Skin epidermis (tissue), 12 donors: ENCODE results near the gene RNF145.

Experiments
- H3K27ac ChIP-seq, 21 experiments: fragments of 200-600 bp; sonication (generic) in 11 of 21; one replicate each; pipeline ENCODE4 v1.5.0; 2020; ENCODE audit warnings: mild to moderate bottlenecking in 3 of 21, inconsistent platforms in 2 of 21, moderate library complexity in 2 of 21
- H3K4me3 ChIP-seq, 7 experiments: fragments of 200-600 bp; sonication (generic) in 2 of 7; one replicate each; pipeline ENCODE4 v1.5.0; 2020; ENCODE audit warnings: inconsistent platforms in 2 of 7, mild to moderate bottlenecking in 2 of 7, moderate library complexity in 1 of 7

RNF145 gene

DNA sequence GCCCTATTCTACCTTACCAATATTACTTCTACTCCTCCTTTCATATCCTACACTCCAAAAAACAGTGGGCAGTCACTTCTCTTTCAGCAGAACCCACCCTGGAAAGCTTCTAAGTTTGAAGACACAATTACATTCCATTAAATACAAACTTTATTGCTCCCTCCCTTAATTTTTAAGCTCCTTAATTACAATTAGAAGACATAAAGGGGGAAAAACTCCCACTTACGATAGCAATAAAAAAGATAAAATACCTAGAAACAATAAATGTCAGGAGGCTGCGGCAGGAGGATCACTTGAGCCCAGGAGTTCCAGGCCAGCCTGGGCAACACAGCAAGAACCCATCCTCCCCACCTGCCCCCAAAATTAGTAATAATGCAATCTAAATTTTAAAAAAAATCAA lies 9.6 kb downstream of the RNF145 start:
- no peak overlapping the region for H3K4me3 ChIP-seq
- no peak overlapping the region for H3K27ac ChIP-seq

DNA sequence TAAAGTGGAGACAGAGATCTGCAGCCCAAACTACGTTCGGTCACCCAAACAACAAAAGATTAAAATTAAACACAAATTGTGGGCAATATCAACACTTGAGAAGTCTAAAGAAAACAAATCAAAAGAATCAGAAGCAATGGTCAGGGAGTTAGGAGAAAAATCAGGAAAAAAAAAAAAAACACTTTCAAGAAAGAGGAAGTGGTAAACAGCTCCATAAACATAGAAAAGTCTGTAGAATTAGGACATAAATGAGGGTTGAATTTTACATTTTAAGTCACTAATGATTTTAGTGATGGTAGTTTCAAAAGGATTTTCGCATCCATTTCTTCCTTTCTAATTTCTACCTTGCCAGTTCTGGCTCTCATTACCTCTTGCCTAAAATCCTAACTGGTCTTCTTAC lies 10.1 kb downstream of the RNF145 start:
- peak overlapping the region in 2 of 21 experiments; percentile 11 to 38 for H3K27ac ChIP-seq
- H3K4me3 ChIP-seq: no peak overlapping the region

DNA sequence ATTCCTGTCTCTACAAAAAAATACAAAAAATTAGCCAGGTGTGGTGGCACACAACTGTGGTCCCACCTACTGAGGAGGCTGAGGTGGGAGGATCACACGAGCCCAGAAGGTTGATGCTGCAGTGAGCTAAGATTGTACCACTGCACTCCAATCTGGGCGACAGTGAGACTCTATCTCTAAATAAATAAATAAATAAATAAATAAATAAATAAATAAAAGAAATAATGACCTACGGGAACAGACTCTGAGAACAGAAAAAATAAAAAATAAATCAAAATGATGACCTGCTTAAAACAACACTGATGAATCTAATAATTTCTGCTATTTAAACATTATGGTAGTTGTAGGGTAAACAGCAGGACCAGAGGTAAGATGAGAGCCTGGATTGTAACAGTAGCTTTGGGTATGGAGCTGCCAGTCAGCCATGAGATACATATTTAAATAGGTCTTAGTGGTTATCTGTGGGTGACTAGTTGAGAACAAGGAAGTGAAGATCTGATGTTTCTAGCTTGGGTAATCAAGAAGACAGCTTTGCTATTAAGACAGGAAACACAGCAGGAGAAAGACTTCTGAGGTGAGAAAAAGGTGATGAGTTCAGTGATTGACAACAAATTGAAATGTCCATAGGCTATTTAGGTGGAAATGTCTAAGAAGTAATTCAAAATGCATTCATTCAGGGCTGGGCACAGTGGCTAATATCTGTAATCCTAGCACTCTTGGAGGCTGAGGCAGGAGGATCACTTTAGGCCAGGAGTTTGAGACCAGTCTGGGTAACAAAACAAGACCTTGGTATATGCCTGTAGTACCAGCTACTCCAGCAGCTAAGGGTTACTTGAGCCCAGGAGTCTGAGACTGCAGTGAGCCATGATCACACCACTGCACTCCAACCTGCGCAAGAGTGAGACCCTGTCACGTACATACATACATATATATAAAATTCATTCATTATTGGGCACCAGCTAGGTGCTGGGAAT lies 11.0 kb downstream of the RNF145 start:
- no peak overlapping the region for H3K4me3 ChIP-seq
- H3K27ac ChIP-seq: peak overlapping the region in 3 of 21 experiments; percentile 11 to 38 (median 17)

DNA sequence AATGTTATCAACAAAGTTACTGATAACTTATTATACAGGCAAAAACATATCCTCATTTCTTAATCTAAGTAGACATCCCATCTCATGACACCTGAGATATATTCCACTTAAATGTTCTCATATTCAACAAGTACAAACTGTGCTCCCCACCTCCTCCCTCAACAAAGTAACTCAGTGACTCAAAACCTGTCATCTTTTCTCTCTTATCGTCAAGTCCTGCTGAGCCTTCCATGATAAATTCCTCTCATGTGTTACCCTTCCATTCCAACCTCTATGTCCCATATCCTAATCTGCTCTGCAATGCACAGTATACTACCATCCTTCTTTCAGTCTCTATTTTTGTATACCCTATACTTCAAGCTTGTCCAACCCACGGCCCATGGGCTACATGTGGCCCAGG lies 13.6 kb downstream of the RNF145 start:
- Histone ChIP-seq H3K4me3 (no peak overlapping the region), H3K27ac (no peak overlapping the region)

DNA sequence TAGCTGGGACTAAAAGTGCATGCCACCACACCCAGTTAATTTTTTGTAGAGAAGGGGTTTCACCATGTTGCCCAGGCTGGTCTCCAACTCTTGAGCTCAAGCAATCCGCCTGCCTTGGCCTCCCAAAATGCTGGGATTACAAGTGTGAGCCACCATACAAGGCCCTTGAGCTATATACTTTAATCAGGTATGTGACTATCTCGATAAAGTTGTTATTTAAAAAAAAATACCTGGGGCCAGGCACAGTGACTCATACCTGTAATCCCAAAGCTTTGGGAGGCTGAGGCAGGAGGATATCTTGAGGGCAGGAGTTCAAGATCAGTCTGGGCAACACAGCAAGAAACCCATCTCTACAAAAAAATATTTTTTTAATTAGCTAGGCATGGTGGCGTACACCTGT lies 19.2 kb downstream of the RNF145 start:
- Histone ChIP-seq H3K4me3 (no peak overlapping the region), H3K27ac (no peak overlapping the region)

DNA sequence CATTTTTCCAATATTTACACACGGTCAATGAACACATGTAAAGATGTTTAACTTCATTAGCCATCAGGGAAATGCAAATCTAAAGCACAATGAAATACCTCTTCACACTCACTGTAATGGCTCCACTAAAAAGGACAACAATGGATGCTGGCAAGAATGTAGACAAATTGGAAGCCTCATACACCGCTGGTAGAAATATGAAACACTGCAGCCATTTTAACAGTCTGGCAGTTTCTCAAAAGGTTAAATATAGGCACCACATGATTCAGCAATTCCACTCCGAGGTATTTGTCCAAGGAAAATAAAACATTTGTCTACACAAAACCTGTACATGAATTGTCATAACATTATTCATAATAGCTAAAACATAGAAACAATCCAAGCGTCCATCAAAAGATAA lies 20.0 kb downstream of the RNF145 start:
- no peak overlapping the region for H3K4me3 ChIP-seq
- no peak overlapping the region for H3K27ac ChIP-seq

DNA sequence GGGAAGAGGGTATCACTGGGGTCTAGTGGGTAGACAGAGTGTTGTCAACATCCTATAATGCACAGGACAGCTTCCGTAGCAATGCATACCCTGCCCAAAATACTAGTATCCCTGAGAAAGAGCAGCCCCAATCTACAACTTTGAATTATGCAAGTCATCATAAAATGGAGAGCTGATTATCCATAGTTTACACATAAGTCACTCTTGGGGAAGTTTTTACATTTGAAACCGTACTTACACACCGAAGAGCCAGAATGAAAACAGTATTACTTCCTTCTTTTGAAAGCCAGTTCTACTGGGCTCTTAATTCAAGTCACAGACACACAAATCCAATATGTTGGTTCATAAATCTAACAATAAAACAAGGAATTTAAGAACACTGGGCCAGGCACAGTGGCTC lies 21.6 kb downstream of the RNF145 start:
- no peak overlapping the region for H3K27ac ChIP-seq
- H3K4me3 ChIP-seq: no peak overlapping the region

- Histone ChIP-seq H3K27ac (peak overlapping the region in 4 of 21 experiments; percentile 21 to 79 (median 38)), H3K4me3 (no peak overlapping the region)
Observed at GRCh38 chr5:159186319-159186718, 23.0 kb downstream of the RNF145 start.

- Histone ChIP-seq H3K4me3 (no peak overlapping the region), H3K27ac (peak overlapping the region in 5 of 21 experiments; percentile 10 to 79 (median 51))
Observed at GRCh38 chr5:159185773-159186172, 23.6 kb downstream of the RNF145 start.

GRCh38 chr5:159184858-159185381 lies 24.4 kb downstream of the RNF145 start:
- Histone ChIP-seq H3K27ac (peak overlapping the region in 12 of 21 experiments; percentile 9 to 79 (median 46)), H3K4me3 (no peak overlapping the region)

DNA sequence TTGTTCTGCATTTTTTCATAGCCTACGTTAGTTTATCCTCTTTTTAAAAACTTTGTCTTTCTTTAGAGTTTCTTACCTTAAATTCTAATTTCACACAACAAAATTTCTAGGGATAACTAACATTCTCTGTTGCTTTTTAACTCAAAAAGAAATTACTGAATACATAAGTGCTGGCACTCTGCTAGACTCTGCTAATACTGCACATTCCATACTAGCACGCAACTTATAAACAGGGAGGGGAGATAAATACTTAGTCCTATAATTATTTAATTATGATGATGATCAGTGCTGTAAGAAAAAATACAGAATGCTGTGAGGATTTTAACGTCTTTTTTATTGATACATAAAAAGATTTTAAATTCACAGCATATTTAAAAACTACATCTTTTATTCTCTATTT lies 25.1 kb downstream of the RNF145 start:
- H3K27ac ChIP-seq: peak overlapping the region in 7 of 21 experiments; percentile 10 to 81 (median 59)
- H3K4me3 ChIP-seq: no peak overlapping the region

GRCh38 chr5:159183247-159183646 lies 26.1 kb downstream of the RNF145 start:
- no peak overlapping the region for H3K4me3 ChIP-seq
- peak overlapping the region in 6 of 21 experiments; percentile 10 to 81 (median 55) for H3K27ac ChIP-seq

- no peak overlapping the region for H3K4me3 ChIP-seq
- H3K27ac ChIP-seq: peak overlapping the region in 14 of 21 experiments; percentile 0 to 81 (median 50)
Observed at GRCh38 chr5:159182691-159183090, 26.7 kb downstream of the RNF145 start.

GRCh38 chr5:159181651-159182050 lies 27.7 kb downstream of the RNF145 start:
- no peak overlapping the region for H3K4me3 ChIP-seq
- peak overlapping the region in 10 of 21 experiments; percentile 0 to 81 (median 50) for H3K27ac ChIP-seq

DNA sequence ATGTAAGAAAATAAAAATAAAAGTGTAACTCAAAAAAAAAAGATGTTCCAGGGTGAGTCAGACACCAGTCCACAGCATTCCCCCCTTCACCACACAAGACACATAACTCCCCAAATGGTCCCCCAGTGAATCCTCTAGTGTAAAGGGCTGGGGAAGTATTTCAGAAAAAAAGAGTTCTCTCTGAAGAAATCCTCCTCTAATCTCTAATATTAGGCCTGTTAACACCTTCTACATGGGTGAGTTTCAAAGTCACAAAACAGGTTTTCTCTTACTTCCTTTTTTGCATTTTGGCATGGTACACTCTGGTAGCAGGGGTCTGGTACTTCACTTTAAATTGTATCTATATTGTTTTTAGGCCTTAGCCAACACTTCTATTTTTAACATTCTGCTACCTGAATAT lies 28.2 kb downstream of the RNF145 start:
- Histone ChIP-seq H3K4me3 (no peak overlapping the region), H3K27ac (peak overlapping the region in 5 of 21 experiments; percentile 33 to 81 (median 39))

DNA sequence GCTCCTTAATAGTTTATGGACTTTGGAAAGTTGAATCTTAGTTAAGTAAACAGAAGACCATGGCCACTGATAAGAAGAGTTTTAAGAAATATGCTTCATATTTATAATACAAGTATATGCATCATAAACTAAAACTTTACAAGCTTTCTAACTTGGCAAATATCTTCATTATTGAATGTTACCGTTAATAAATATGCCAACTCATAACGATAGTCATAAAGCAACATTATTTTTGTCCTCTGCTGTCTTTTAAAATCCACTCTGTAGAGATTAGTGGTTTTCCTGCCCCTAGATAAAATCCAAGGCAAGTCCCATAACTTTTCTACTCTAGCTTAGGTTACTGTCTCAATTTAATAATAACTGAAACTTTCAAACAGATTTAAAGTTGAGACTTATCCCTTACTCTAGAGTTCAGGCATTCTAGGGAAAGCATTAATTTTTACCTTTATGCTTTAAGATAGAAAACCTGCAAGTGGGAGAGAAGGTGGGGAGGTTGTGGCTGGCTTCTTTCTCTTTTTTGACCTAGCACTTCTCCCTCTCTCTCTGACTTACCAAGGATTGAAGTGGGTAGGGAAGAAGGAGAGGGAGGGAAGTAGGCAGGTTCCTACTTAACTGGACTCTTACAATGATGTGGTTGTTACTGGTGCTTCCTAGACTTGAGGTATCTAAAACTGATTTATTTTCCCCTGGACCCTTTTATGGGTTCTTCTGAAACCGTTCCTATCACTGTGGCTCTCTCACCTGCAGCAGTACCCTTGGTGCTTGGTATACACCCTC lies 29.6 kb downstream of the RNF145 start:
- Histone ChIP-seq H3K27ac (peak overlapping the region in 19 of 21 experiments; percentile 9 to 82 (median 57)), H3K4me3 (no peak overlapping the region)

DNA sequence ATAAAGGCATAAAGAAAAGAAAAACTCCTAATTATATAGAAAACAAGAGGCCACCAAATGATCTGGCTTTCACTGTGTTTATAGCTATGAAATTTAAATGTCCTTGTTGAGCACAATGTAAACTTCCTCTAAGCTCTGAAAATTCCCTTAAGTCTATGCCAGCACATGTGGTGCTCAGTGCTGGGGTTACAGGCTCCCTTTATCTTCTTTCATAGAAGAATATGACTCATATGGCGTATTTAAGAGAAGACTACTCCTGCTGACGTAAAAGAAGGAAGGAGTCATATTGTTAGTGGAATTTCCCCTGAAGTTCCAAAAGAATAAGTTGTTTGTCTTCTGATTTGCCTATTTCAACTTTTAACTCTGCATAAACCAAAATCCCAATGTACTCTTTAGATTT lies 30.4 kb downstream of the RNF145 start:
- H3K27ac ChIP-seq: peak overlapping the region in 16 of 21 experiments; percentile 9 to 82 (median 62)
- no peak overlapping the region for H3K4me3 ChIP-seq

DNA sequence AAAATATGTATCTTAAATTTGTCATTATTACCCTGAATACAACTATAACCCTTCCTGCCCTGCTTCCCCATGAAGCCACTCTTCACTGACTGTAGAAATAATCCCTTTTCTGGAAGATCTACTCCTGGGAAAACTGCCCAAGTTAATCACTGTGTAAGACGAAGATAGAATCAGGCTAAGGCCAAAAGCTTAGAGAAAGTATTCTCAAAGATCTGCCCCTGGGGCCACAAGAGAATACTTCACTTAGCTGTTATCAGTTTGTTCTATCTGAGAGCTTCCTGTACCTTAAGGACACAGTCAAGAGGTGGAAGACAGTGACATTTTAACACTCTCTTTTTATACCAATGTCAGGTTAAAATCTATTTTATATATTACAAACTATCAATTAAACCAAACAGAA lies 33.8 kb downstream of the RNF145 start:
- peak overlapping the region in 4 of 21 experiments; percentile 33 to 57 (median 45) for H3K27ac ChIP-seq
- H3K4me3 ChIP-seq: no peak overlapping the region

DNA sequence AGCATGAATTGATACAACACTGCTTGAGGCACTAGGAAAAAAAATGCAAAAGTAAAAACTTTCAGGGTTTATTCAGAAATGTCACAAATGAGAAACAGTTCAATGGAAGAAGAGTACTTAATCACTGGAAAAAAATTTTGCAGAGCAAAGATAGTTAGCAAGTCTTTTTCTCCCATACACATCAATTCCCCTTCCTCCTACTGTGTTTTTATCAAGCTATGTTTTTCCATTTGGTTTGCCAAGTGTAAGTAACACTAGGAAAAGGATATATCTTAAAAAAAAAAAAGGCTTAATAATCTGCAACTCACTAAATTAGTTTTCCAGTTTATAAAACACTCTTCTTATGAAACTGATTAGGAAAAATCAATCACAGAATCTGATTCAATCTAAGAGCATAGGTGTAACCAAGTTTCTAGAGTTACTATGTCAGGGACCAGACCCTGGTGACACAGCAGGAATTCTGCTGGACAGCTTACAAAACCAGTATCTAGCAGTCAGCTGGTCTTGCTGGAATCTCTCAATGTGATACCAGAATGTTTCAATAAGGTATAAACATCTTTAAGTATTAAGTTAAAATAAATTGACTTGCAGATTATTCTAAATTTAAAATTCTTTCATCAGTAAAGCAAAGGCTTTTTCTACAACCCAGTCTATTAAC lies 34.7 kb downstream of the RNF145 start:
- Histone ChIP-seq H3K27ac (peak overlapping the region in 5 of 21 experiments; percentile 11 to 57 (median 33)), H3K4me3 (no peak overlapping the region)

DNA sequence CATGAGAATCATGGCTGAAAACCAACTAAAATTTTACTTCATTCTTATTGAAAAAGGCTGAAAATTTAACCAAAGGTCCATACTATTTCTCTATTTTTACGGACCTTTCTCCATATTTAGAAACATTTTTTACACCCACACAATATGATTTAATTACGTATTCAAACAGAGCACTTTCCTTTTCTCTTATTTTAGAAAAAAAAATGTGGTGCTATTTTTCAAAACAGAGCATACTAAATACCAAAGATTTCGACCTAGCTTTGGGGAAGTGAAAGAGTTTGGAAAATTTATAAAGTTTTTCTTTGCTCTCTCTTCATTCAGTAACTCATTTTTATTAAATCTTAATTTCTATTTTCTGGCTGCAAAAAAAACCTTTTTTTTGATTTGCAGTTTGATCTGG lies 38.1 kb downstream of the RNF145 start:
- no peak overlapping the region for H3K27ac ChIP-seq
- no peak overlapping the region for H3K4me3 ChIP-seq
